Mucosa of gallbladder (tissue), 1 donor: ENCODE data around the gene IQCK. TPM values are rescaled to one million over a fixed set of nuclear protein-coding genes. Genes with fewer than 3 reads are reported as not detected.

Source experiments
- DNase-seq: peaks from one replicate; pipeline ENCODE4 v3.0.0-alpha.2; 2020; ENCODE audit warnings: low spot score
- total RNA-seq: library from RNA; stranded (reverse); gene quantifications from one replicate; pipeline ENCODE4 v1.2.1, GENCODE V29; 2021
- donor health status: DM: no; HTN: no; CAD: no.

Gene IQCK
- total RNA-seq, 1 donor from 2014 or later, result 23.7 TPM

DNA sequence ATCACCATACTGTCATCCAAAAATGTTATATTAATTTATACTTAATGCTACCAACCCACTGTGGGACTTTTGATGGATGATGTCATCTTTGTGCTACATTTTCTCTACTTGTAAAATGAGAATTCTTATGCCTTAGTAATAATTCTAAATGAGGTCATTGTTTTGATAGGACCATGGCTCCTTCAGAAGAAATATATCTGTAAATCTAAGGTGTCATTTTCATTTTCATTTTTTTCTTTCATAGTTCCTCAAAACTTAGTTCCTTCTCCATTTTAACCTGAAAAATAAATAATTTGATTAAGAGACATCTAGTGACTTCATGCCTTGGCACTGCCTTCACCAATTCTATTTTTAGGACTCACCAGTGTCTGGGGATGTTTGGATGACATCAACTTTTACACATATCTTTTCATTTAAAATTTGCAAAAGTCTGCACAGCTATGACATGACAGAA, 117.9 kb downstream of the IQCK start:
- no peak for DNase-seq

DNA sequence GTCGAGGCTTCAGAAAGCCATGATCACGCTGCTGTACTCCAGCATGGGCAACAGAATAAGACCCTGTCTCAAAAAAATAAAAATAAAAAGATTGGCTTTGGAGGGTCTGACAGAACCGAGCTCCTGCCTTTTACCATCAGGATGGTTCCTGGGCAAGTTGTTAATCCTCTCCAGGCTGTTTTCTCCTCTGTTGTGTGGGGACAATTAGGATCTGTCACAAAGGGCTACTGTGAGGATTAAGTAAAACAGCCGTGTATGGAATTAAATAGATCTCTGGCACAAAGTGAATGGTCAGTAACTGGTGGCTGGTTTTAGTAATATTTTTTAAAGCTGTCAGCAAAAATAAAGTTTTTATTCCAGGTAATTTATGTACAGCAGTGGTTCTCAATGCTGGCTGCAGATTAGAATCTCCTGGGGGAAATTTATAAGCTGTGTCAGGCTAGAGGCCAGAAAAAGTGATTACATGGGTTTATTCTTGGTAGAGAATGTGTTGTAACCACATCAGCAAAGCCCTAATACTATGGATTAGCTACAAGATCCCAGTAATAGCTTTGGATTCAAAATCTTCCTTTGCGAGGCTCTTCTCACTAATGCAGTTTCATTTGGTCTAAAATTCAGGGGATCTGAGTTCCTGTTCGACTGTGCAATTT, 119.4 kb downstream of the IQCK start:
- DNase-seq, result no peak

DNA sequence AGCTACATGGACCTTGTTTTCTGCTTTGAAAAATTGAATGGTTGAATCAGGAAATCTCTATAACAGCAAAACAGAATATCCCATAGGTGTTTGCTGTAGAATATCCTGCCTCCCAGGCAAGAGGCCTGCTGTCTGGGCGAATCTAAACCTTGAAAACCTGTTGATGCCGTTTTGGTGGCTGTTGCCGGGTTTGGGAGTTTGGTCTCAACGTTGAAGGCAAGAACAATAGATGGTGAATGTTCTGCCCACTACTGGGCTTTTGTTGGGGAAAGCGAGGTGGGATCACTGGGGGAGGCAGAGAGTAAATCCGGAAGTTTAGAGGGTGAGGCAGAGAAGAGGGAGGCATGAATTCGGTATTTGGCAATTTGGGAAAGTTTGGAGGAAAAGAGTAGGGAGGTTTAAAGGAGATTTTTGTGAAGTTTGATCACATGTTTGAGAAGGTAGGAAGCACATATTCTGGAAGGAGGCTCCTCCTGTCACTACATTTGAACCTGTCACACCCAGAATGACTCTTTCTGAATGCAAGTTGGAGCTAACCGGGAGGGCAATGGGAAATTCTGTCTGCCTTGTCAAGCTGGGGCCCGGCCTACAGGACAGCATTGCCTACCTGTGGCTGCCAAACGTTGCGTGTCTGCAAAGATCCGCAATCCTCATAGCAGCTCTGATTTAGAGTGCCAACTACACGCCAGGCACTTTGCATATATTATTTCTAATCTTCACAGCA, 120.1 kb downstream of the IQCK start:
- no peak for DNase-seq

DNA sequence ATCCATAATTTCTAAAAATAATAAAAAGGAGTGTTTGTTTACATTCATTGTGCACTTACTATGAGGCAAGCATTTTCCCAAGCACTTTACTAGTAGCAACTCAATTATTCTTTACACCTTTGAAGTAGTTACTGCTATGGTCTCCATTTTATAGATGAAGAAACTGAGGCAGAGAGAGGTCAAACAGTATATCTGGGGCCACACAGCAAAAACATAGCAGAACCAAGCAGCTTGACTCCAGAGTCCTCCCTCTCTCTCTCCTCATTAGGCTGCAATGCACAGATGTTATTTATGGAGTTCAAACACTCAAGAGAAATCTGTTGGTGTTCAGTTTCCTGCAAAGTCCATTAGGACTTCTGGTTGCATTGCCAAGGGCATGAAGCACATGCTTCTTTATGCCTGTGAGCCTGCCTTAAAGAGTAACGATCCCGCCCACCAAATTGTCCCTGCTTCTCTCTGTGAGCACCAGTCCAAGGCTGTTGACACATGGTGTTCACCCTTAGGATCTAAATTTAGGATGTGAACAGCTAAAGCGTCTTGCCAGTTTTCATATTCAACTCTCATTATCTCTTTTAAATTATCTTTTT, 122.5 kb downstream of the IQCK start:
- DNase-seq, result no peak

DNA sequence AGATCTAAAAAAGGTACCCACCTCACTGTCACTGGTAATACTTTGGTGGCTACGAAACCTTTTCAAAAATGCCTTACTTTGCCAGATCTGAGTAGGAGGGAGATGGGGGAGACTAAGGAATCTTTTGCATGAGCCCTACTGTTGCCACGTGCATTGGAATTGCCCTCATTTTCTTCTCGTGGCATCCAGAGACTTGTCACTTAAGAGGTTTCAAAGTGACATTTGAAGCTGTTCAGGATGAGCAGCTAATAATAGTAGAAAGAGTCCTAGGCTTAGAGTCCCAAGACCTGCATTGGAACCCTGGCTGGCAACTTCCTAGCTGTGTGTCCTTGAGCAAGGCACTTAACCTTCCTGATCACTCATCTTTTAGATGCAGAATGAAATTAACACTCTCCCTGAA, 123.1 kb downstream of the IQCK start:
- no peak for DNase-seq

DNA sequence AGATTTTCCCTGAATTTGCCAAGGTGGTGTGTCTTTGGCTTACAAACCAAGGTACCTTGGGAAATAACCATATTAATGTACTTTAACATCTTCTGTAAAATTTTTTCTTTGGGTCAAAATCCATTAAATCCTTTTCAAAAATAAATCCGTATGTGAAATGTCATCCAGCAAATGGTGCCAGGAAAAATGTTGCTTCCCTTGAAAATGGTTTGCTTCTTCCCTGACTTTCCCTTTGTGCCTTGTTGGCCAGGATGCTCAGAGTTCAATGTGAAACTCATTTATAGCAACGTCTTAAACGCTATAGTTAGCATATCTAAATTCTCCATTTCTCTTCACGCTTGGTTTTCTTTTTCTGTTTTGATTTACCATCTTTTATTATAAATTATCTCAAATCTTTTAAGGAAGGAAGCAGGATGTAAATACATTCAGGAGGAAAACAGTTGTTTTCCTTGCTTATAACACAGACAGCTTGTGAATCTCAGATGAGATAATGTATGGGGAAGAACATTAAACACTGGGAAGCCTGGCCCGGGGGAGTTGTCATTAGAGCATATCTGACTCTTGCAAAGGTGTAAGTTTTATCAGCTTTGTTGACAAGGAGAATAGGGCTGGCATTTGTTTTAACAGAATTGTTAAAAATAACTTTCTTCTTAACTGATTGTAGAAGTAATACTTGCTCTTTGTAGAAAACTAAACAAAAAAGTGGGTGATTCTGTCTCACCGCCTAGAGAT, 124.5 kb downstream of the IQCK start:
- no peak for DNase-seq

DNA sequence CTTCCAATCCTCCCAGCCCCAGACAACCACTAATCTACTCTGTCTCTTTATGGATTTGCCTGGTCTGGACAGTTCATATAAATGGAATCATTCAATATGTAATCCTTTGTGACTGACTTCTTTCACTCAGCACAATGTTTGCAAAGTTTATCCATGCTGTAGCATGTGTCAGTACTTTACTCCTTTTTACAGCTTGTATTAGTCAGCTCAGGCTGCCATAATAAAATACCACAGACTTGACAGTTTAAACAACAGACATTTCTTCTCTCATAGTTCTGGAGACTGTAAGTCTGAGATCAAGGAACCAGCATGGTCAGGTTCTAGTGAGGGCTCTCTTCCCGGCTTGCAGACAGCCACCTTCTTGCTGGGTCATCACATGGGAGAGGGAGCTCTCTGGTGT, 125.3 kb downstream of the IQCK start:
- no peak for DNase-seq

DNA sequence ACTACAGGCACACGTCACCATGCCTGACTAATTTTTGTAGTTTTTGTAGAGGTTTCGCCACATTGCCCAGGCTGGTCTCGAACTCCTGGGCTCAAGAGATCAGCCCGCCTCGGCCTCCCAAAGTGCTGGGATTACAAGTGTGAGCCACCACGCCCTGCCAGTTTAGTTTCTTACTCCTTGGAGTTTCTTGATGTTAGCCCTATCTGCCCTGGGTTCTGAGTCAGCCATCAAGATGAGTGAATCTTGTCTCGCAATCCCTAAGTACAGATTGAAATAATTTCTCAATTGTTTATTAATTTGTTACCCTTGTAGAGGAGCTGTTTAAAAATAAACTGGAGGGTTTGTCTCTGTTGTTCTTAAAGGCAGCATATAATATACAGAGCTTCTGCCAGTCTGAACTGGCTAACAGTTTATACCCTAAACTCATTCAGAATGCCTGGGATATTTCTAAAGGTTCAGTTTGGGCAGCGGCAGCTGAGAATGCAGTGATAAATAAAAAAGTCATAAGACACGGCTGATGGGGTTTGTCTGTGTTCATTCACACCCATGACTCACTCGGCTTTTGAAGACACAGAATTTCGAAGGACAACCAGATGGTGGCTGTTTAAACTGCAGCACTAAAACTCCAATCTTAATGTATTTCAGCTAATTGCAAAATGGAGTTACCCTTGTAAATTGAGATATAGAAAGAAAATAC, 127.0 kb downstream of the IQCK start:
- peak; percentile 13 for DNase-seq

DNA sequence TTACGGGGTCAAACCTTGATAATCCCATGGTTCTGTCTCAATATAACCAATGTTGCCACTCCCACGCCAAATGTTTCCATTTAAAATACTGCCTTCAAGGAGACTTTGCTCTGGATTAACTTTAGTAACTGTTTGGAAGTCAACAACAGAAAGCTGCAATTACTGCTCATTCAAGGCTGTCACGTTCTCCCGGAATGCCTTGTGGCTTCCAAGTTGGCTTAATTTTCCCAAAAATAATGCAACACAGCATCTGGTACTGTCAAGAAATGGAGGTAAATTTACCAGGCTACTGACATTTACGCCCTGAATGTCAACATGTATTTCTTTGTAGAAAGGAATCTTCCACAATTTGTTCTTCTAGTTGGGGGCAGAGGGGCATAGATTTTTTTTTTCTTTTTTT, 128.4 kb downstream of the IQCK start:
- DNase-seq, result no peak

DNA sequence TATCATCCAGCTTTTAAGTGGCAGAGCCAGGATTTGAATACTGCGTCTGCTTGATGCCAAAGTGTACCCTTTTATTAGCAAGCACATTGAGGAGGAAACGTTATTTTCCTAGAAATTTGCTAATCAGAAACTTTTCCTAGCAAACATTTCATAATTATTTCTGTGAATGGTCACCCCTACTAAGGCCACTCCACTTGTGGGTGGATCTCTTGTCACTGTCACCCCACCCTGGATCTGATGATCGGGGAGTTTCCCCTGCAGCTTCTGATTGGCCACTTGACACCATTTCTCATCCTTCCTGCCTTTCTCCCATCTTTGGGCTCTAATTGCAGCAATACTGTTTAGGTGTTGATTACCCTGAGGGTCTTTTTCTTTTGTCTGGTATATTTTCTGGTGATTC, 130.7 kb downstream of the IQCK start:
- no peak for DNase-seq

DNA sequence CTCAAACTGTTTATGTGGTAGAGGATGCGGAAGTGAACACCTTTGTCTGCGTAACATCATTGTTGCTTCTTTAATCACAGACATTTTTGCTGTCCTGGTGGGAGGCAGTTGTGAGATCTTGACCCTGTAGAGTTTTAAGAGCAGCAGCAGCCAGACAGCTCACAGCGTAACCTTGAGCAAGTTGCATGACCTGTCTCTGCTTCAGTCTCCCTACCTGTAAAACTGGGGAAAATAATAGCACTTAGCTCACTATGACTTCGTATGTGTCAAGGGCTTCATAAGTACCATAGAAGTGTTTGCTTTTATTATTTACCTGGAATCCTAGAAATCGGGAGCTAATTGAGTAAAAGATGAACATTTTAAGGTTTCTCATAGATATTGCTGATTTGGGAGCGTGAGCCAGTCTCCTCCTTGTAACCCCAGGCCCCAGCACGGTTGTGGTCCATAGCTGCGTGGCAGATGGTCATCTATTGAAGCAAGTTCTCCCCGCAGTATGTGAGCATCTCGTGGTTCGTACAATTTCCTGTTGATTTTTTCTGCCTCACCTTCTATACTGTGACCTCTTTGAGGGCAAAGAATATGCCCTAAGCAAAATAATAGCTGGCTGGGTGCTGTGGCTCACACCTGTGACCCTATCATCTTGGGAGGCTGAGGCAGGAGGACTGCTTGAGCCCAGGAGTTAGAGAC, 132.2 kb downstream of the IQCK start:
- no peak for DNase-seq

DNA sequence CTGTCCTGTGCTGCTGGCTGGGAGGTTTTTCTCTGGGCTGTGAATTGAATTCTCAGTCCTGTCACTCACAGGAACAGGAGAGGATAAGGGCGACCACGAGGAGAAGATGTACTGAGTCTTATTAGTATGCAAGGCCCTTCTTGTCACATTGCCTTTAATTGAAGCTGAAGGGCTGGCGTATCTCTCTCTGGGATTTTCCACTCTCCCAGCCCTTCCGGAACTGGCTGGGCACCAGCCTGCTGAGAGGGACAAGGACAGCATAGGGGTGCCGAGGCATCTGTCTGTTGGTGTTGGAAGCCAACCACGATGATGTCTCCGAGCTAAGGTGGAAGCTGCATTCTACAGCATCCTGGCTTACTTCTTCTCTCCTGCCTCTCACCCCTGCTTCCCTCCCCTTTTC, 133.4 kb downstream of the IQCK start:
- DNase-seq, result no peak

DNA sequence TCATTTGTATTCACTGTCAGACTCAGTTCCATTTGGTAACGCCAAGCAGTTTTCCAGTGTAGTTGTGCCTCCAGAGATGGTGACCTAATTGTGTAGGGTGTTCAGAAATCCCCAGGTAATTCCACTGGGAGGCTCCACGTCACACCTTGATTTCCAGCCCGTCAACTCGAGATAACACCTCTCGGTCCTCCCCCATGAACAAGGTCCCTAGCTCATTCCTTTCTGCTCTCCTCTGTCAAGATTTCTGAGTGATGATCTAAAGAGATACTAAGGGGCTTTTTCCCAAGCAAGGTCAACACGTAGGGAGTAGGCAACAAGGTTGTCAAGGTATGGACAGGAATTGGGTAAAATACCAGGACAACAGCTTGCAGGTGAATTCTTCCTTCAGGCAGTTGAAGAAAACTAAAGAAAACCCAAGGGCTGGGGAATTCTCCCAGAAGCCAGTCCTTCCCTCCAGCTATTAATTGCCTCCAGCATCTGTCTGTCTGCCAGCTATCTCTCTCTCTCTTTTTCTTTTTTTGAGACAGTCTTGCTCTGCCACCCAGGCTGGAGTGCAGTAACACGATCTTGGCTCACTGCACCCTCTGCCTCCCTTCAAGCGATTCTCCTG, 135.2 kb downstream of the IQCK start:
- DNase-seq, result no peak

DNA sequence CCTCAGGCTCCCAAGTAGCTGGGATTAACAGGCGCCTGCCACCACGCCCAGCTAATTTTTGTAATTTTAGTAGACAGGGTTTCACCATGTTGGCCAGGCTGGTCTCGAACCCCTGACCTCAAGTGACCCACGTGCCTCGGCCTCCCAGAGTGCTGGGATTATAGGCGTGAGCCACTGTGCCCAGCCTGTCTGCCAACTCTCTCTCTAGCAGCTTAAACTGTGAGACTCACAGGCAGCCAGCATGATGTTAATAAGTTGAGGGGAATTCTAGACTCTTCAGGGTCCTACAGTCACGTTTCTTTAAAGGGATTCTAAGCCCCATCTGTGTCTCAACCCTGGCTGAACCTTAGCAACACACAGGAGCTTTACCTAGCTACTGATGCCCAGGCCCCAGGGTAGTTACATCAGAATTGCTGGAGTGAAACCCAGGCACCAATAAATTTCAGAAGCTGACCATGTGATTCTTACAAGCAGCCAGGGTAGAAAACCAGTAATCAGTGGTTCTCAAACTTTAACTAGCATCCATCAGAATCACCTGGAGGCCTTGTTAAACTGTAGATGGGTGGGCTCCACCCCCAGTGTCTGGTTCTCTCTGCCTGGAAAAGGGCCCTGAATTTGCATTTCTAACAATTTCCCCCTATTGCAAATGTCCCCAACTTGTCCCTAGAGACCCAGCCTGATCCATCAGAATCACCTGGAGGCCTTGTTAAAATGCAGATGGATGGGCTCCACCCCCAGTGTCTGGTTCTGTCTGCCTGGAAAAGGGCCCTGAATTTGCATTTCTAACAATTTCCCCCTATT, 135.9 kb downstream of the IQCK start:
- DNase-seq, result no peak

DNA sequence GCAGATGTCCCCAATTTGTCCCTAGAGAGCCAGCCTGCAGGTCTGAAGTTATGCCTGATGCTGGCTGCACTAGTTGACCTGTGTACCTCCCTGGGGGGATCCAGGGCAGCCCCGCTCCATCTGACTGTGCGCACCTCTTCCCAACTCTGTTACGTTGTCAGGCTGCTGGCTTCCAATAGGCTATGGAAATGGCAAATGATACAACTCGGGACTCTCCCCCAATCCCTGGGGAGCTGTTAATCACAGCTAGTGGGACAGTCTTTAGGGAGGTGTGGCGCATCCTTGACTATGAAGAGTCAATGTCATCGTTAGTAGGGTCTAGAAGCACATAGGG, 136.4 kb downstream of the IQCK start:
- no peak for DNase-seq

DNA sequence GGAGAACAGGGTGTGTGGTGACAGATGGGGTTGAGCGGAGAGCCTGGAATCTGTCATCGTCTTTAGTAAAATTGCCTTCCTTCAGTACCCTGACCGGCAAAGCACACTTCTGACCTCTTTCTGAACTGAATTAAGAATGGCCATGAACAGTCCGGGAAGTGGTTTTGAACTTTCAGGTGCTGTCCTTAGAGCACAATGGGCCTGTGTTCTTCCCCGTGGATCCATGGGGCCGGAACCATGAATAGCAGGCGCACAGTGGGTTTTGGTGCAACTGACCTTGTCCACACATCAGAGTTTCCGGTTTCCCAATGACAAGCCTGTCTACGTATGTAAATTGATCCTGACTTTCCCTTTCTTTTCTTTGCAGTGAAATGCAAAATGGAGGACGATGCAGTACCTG, 138.0 kb downstream of the IQCK start:
- DNase-seq, result no peak

DNA sequence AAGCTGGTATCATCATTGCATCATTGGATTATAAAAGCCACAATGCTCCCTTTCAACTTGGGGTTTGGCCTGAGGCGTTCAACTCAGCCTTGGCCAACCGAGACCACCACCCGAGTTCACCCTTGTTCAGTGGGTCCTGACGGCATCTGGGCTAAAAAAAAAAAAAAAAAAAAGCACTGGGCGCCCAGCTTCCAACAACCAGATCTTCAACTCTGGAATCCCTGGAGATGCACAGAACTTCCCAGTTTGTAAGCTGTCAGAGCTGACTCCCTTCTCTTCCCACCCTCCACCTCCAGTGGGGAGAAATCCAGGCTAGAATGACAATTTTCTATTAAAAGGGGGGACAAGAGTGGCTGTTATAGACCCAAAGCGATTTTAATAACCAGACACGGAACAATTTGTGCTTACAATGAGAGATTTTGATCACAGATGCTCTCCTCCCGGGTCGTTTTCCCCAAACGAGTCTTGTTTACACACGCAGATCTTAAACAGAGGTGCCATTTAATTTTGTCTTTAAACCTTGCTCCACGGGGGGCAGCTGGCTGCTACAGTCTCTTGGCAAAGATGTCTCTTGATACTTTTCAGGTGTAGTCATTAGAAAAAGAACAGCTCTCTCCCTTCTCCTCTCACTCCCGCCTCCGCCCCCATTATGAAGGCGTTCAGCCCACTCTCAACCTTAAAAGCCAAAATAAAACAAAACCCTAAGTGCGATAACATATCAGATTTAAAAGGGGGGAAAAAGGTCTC, 139.7 kb downstream of the IQCK start:
- DNase-seq, result no peak

DNA sequence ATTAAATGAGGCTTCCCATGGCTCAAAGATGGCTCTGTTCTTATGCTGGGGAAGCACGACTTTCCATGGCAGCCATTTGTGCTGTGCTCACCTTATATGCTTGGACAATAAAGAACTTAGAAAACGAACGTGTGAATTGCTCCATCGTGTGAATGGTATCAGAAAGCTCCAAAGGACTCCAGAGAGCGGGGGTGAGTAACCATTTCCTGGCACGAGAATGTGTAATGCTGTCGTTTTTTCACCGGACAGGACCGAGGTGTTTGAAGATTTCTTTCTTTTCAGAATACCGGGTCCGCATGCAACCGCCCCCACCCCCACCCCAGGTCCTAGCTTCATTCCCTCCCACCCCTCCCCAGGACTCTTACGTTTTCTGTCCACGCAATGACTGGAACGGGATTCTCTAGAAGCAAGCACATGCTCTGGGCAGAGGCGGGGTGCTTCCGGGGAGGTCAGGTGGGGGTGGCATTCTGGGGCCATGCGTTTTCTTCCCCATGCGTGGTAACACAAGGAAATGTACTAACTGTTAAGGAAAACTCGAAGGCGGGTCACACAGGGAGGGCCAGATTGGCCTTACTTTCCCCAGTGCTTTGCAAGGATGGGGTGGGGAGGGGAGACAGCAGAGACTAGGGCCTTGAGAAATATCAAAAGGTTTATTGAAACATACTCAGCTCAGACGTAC, 140.4 kb downstream of the IQCK start:
- DNase-seq, result no peak

DNA sequence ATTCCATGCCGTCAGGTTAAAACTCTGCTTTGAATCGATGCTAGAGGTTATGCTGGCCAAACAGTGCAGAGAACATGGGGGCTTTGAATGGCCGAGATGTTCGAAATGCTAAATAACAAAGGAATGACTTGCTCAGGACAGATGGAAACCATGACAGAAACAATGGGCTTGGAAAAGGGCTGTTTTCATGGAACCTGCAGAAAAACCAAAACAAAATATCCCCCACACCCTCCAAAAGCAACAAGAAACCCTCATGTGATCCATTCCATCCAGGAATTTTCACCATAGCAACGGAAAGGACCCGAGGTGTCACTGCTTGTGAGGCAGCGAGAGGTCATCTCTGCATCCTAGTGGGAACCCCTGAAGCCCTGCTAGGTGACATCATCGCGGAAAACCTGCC, 141.1 kb downstream of the IQCK start:
- no peak for DNase-seq
